Brain microvascular endothelial cell (primary cell): Measurements from ENCODE around the gene MALRD1.

Experiments
- DNase-seq: peaks from one replicate; pipeline ENCODE4 v3.0.0-alpha.2; 2020
- H3K27ac ChIP-seq: fragments of 250-450 bp; sonication (Bioruptor Pico); 2 replicates; pipeline ENCODE4 v1.5.1; 2020; ENCODE audit warnings: mild to moderate bottlenecking, moderate library complexity
- H3K27me3 ChIP-seq: fragments of 250-450 bp; sonication (Bioruptor Pico); replicated peaks from 2 replicates; pipeline ENCODE4 v1.5.1; 2020; ENCODE audit warnings: mild to moderate bottlenecking
- H3K36me3 ChIP-seq: fragments of 250-450 bp; sonication (Bioruptor Pico); replicated peaks from 2 replicates; pipeline ENCODE4 v1.5.1; 2020; ENCODE audit warnings: mild to moderate bottlenecking
- H3K4me3 ChIP-seq: 2 replicates; pipeline ENCODE4 v1.5.1; 2011; ENCODE audit warnings: low read depth, mild to moderate bottlenecking, control low read depth, low read length, moderate library complexity
- in situ Hi-C: cut with HindIII; loops from 2 replicates; pipeline ENCODE4 v1.10.0; 2017; ENCODE audit warnings: low sequenced_read_pairs, low pct_ligation_motif_present
- TF ChIP-seq, protein P1 (sequence below): IDR thresholded peaks from 2 replicates; pipeline ENCODE4 v1.5.1; 2011; ENCODE audit warnings: low read depth, mild to moderate bottlenecking, moderate library complexity, low read length, control low read depth, inconsistent platforms; ENCODE audit errors: missing control alignments

MALRD1 gene

DNA sequence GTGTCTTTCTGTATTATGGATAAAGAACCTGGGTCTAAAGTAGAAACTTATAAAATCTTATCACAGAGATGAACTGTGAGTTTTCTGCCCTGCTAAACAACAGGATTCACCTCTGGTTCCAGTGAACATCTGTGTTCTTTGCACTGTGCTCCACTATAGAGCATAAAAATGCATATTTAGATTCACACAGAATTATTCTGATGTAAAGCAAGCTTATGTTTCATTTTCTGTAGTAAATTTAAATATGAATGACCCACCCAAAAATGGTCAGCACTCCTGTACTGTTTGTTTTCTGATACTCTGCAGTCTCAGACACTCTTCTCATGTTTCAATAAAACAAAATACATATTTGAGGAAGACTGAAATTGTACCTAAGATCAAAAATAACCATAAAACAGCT lies 563.2 kb downstream of the MALRD1 start:
- Histone ChIP-seq H3K27me3 (no peaks in the 10 kb centered on the region), H3K36me3 (no peaks in the 10 kb centered on the region), H3K4me3 (no peak overlapping the region), H3K27ac (no peak overlapping the region)
- TF ChIP-seq, protein P1, sequence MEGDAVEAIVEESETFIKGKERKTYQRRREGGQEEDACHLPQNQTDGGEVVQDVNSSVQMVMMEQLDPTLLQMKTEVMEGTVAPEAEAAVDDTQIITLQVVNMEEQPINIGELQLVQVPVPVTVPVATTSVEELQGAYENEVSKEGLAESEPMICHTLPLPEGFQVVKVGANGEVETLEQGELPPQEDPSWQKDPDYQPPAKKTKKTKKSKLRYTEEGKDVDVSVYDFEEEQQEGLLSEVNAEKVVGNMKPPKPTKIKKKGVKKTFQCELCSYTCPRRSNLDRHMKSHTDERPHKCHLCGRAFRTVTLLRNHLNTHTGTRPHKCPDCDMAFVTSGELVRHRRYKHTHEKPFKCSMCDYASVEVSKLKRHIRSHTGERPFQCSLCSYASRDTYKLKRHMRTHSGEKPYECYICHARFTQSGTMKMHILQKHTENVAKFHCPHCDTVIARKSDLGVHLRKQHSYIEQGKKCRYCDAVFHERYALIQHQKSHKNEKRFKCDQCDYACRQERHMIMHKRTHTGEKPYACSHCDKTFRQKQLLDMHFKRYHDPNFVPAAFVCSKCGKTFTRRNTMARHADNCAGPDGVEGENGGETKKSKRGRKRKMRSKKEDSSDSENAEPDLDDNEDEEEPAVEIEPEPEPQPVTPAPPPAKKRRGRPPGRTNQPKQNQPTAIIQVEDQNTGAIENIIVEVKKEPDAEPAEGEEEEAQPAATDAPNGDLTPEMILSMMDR = no peak
- in situ Hi-C loops = no loop called here
- DNase-seq = no peak

DNA sequence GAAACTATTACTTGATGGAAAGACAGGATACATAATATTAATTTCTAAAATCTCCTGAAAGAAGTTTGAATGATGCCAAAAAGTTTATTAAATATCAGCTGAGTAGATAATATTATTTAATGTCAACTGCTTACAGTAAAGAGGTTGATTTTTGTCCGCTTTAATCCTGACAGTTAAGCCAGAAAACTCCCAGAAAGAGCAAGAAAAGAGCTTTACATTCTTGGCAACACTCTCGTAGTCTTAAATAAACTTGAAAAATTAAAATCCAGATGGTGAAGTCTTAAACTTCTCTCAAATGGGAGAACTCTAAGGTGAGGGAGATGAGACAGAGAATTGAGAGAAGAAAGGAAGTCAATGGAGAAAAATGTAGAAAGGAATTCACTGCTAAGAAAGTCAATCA lies 568.4 kb downstream of the MALRD1 start:
- Histone ChIP-seq H3K27ac (no peak overlapping the region), H3K27me3 (no peaks in the 10 kb centered on the region), H3K36me3 (no peaks in the 10 kb centered on the region), H3K4me3 (no peak overlapping the region)
- in situ Hi-C loops = no loop called here
- DNase-seq = no peak
- TF ChIP-seq, protein P1 = no peak

DNA sequence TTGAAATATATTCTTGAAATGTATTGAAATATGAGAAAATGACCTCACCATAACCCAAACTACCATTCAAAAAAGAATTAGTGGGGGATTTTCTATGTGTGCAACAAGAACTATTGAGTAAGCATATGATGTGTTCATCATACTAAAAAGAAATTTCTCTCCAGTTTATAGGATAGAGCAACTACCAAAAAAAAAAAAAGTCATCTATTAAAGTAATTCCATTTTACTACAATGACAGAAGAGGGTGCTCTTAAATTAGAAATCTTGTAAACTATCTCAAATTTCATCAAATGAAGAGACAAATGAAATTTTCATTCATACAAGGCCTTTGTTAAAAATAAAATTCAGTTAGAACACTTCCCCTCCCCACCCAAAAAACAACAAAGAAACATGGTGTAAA lies 572.2 kb downstream of the MALRD1 start:
- DNase-seq = no peak

DNA sequence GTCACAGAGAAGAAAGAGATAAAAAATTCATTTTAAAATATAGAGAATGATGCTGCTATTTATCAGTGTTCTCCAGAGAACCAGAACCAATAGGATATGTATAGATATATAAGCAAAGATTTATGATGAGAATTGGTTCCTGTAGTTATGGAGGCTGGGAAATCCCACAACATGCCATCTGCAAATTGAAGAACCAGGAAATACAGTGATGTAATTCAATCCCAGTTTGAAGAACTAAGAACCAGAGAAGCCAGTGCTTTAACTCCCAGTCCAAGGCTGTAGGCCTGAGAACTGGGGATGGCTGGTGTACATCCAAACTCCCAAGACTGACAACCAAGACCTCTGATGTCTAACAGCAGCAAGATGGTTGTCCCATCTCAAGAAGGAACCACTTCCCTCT lies 574.7 kb downstream of the MALRD1 start:
- in situ Hi-C loops = no loop called here
- DNase-seq = no peak
- Histone ChIP-seq H3K4me3 (no peak overlapping the region), H3K27me3 (no peaks in the 10 kb centered on the region), H3K36me3 (no peaks in the 10 kb centered on the region), H3K27ac (no peak overlapping the region)
- TF ChIP-seq, protein P1 = no peak

More for the DNA sequence above, 572.2 kb downstream of the MALRD1 start:
- no peak overlapping the region for H3K4me3 ChIP-seq
- H3K36me3 ChIP-seq = no peaks in the 10 kb centered on the region
- TF ChIP-seq, protein P1 = no peak
- in situ Hi-C loops = no loop called here
- H3K27me3 ChIP-seq = no peaks in the 10 kb centered on the region
- no peak overlapping the region for H3K27ac ChIP-seq

DNA sequence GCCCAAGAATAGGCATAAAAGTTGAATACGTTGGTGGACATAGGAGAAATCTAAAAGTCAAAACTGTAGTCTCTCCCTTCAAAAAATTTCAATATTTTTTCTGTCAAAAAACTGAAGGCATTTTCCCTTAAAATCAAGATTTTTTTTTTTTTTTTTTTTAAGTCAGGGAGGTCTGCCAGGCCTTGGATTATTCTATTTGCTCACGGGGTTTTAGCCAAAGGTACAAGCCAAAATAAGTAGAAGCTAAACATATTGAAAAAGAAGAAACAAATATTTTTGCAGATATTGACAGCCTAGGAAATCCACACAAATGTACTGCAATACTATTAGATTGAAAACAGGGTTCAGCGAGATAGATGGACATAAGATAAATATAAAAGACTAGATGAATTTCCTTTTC lies 577.6 kb downstream of the MALRD1 start:
- TF ChIP-seq, protein P1 = no peak
- H3K27me3 ChIP-seq = no peaks in the 10 kb centered on the region
- in situ Hi-C loops = no loop called here
- no peaks in the 10 kb centered on the region for H3K36me3 ChIP-seq
- no peak overlapping the region for H3K27ac ChIP-seq
- no peak for DNase-seq
- no peak overlapping the region for H3K4me3 ChIP-seq

DNA sequence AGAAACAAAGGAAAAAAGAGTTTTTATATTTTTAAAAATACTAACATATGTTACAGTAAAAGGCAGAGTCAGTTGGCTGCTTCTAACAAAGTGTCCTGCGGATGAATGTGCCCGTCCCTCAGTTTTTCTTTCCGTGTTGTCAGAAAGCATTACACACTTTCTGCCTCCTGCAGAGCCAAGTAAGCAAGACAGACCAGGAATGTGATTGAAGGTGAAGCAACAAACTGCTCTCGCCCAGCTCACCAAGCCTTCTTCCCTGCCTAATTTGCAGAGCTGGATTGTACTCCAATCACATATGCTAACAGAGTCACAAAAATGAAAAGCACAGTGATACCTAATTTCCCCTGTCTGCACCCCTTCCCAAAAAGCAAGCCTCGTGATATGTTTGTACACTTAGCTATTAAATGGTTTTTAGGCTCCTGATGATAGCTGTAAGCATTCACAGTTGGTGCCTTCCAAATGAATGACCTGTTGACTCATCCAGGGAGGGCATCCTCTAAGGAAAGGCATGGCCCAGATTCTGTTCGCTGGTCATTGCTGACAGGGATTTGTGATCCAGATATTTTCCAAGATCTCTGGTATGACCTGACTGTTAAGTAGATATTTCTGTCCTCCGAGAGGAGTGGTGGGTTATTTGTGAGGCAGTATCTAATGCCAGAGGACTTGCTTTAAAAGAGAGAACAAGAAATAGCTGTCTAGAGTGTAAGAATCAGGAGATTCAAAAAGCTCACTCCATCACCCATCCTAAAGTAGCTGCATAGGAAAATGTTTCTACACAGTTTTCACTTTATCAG lies 580.4 kb downstream of the MALRD1 start:
- TF ChIP-seq, protein P1 = no peak
- DNase-seq = no peak
- no peak overlapping the region for H3K27ac ChIP-seq
- no peaks in the 10 kb centered on the region for H3K36me3 ChIP-seq
- no peak overlapping the region for H3K4me3 ChIP-seq
- in situ Hi-C loops = no loop called here
- H3K27me3 ChIP-seq = no peaks in the 10 kb centered on the region
